GM12873 (cell line): ENCODE measurements around the gene CRYBG3.

Source experiments
- CTCF ChIP-seq: IDR thresholded peaks from 2 replicates; pipeline ENCODE4 v1.5.1; 2012; ENCODE audit warnings: low read depth, mild to moderate bottlenecking, moderate library complexity, low read length, control low read depth; ENCODE audit not compliant: insufficient read depth; ENCODE audit errors: missing control alignments

The CRYBG3 gene

GRCh38 chr3:97949110-97949485, 127.3 kb downstream of the CRYBG3 start:
- TF ChIP-seq CTCF: no peak

GRCh38 chr3:97949743-97950142, 127.9 kb downstream of the CRYBG3 start:
- no peak for TF ChIP-seq CTCF

- TF ChIP-seq CTCF: no peak
These were observed 128.5 kb downstream of the CRYBG3 start for GRCh38 chr3:97950360-97950759.

- TF ChIP-seq CTCF: no peak
These were observed 130.5 kb downstream of the CRYBG3 start for GRCh38 chr3:97952280-97952679.

GRCh38 chr3:97952872-97953271, 131.1 kb downstream of the CRYBG3 start:
- TF ChIP-seq CTCF: no peak

- TF ChIP-seq CTCF: no peak
These were observed 132.5 kb downstream of the CRYBG3 start for GRCh38 chr3:97954228-97954827.

- no peak for TF ChIP-seq CTCF
These were observed 134.2 kb downstream of the CRYBG3 start for GRCh38 chr3:97956051-97956450.
